GM12873 (cell line): ENCODE measurements around the gene TTC7B.

Experiments
- TF ChIP-seq, protein P1 (sequence below): IDR thresholded peaks from 2 replicates; pipeline ENCODE4 v1.5.1; 2012; ENCODE audit warnings: low read depth, mild to moderate bottlenecking, moderate library complexity, low read length, control low read depth; ENCODE audit not compliant: insufficient read depth; ENCODE audit errors: missing control alignments

The TTC7B gene, protein sequence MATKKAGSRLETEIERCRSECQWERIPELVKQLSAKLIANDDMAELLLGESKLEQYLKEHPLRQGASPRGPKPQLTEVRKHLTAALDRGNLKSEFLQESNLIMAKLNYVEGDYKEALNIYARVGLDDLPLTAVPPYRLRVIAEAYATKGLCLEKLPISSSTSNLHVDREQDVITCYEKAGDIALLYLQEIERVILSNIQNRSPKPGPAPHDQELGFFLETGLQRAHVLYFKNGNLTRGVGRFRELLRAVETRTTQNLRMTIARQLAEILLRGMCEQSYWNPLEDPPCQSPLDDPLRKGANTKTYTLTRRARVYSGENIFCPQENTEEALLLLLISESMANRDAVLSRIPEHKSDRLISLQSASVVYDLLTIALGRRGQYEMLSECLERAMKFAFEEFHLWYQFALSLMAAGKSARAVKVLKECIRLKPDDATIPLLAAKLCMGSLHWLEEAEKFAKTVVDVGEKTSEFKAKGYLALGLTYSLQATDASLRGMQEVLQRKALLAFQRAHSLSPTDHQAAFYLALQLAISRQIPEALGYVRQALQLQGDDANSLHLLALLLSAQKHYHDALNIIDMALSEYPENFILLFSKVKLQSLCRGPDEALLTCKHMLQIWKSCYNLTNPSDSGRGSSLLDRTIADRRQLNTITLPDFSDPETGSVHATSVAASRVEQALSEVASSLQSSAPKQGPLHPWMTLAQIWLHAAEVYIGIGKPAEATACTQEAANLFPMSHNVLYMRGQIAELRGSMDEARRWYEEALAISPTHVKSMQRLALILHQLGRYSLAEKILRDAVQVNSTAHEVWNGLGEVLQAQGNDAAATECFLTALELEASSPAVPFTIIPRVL

DNA sequence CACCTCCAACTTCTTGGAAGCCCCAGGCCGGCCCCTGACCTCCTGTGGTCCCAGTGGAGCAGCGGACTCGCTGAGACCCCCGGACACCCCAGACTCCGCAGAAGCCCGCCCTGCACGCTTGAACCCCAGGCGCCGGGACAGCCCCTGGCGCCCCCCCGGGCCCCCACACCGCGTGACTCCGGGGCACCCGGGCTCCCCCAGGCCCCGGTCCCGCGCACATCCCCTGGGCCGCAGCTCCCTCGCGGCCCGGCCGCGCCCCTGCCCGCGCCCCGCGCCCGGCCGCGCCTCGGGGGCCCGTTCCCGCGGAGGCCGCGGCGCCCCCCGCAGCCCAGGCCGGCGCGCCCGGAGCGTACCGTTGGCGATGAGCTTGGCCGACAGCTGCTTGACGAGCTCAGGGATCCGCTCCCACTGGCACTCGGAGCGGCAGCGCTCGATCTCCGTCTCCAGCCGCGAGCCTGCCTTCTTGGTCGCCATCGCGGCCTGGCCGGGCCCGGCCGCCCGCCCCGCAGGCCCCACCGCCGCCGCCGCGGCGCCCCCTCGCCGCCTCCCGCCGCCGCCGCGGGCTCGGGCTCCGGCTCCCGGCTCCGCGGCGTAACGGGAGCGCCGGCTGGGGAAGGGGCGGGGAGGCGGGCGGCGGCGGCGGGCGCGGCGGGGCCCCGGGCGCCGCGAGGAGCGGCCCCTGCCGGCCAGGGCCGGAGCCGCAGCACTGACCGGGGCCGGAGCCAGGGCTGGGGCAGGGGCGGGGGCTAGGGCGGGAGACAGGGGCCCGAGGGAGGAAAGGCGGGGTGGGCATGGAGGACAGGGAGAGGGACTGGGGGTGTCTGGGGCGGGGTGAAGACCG lies at the start of gene TTC7B:
Gene TTC7B (minus strand): TSS at position 609 of the 841 bp plus-strand sequence. CDS start 135 bp downstream, at position 474.
- TF ChIP-seq, protein P1, sequence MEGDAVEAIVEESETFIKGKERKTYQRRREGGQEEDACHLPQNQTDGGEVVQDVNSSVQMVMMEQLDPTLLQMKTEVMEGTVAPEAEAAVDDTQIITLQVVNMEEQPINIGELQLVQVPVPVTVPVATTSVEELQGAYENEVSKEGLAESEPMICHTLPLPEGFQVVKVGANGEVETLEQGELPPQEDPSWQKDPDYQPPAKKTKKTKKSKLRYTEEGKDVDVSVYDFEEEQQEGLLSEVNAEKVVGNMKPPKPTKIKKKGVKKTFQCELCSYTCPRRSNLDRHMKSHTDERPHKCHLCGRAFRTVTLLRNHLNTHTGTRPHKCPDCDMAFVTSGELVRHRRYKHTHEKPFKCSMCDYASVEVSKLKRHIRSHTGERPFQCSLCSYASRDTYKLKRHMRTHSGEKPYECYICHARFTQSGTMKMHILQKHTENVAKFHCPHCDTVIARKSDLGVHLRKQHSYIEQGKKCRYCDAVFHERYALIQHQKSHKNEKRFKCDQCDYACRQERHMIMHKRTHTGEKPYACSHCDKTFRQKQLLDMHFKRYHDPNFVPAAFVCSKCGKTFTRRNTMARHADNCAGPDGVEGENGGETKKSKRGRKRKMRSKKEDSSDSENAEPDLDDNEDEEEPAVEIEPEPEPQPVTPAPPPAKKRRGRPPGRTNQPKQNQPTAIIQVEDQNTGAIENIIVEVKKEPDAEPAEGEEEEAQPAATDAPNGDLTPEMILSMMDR: peak; percentile 27

DNA sequence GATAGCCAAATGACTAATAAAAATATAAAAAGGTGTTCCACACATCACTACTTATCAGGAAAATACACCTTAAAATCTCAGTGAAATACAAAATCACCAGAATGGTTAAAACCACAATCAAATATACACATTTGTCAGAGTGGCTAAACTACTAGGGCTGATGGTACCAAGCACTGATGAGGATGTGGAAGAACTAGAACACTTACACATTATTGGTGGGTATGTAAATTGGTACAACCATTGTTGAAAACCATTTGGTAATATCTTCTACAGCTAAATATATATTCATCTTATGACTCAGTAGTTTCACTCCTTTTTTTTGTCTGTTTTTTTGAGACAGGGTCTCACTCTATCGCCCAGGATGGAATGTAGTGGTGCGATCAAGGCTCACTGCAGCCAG lies 48.5 kb upstream of the TTC7B start:
- TF ChIP-seq, protein P1: no peak

DNA sequence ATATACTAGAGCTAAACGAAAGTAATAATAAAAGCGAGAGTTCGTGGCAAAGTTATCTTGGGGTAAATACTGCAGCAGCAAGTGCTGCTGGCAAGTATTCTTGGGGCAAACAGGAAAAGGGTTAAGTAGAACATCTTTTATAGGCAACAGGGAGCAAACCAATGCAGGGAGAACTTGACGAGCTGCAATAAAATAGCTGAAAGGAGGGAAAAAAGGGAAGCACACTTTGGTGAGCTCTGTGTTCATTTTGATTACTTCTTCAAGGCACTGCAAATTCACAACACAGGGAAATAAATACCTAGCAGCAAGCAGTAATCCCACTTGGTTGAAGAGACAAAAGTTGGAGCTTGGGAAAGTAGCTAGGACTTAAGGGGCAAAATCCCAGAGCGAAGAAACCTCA lies 42.3 kb upstream of the TTC7B start:
- TF ChIP-seq, protein P1: no peak

DNA sequence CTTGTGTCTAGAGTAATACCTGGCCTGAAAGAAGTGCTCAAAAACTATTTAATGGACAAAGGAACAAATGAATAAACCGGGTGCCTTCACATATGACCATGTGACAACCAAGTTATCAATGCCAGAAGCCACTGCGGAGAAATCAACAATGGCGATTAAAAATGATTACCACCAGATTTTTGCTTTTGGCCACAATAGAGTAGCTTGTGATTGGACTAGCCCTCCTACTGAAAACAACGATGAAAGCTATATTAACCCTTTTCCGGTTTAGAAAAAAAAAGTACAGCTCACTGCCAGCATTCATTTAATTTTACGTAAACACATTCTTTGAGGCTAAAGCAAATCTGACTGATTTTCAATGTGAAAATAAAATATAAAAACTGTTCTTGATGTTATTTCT lies 41.6 kb upstream of the TTC7B start:
- TF ChIP-seq, protein P1: no peak

DNA sequence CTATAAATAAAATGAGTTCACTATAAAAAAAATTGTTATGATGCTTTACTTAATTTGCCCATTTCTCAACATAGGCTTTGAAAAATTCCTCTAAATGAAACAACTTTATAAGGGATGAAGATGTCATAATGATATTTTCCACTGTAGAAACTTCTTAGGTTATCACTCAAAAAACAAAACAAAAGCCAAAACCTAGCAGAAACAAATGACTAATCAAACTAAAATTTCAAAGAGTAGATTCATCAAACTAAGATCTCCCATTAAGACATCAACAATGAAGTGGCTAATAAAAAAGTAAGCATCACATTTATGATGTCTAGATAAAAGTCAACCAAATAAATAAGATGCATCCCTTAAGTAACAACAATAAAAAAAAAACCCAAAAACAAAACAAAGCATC lies 36.9 kb upstream of the TTC7B start:
- TF ChIP-seq, protein P1: no peak

DNA sequence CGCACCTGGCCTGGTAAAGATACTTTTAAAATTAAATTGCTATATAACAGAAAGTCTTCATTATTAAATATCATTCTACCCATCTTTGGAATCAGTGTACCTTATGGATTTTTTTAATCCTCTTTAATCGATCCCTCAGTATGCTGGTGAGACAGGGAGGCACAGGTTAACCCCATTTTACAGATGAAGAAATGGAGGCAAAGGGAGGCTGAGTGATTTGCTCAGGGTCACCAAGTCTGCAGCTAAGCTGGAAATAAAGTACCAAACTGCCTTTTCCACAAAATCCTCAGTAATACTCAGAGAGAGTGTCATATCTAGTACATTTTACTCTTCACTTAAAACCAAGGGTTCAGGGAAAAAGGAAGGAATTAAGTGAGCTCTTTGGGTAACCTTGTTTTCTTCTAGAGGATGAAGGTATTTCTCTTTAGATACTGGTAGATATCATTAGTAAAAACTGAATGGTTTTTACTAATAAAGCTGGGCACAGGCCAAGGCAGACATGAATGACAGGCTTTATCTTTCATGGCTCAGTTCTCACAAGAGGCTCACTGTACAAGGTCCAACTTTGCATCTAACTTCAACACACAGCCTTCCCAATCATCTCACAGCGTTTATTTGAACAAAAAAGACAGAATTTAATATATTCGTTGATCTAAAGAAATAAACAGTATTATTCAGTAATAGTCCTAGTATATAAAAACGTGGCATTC lies 35.3 kb upstream of the TTC7B start:
- TF ChIP-seq, protein P1: no peak
